Right lobe of liver (tissue), 6 donors: ENCODE data around the gene LRBA. TPM values are rescaled to one million over a fixed set of nuclear protein-coding genes. Genes with fewer than 3 reads are reported as not detected.

Experiments
- ATAC-seq, 4 donors: fragments of 200-7000 bp; cut with Tn5 transposase; one replicate each; pipeline ENCODE4 v1.9.1; 2020; ENCODE audit warnings: mild to moderate bottlenecking in 4 of 4, moderate library complexity in 4 of 4
- DNase-seq, 3 donors: peaks; one replicate each; pipeline ENCODE4 v3.0.0-alpha.2; 2020
- H3K27ac ChIP-seq, 3 donors: fragments of 200-600 bp; one replicate each; pipeline ENCODE4 v1.8.0; 2022
- H3K27me3 ChIP-seq, 2 donors: fragments of 200-600 bp; one replicate each; pipeline ENCODE4 v1.8.0; 2022
- H3K36me3 ChIP-seq, 4 donors: fragments of 200-600 bp; sonication (generic) in 1 of 4; one replicate each; pipeline versions ENCODE4 v1.5.1 to v1.8.0; 2017 to 2022; ENCODE audit warnings: control low read depth in 1 of 4
- H3K4me1 ChIP-seq, 4 donors: fragments of 200-600 bp; sonication (generic) in 1 of 4; one replicate each; pipeline versions ENCODE4 v1.5.1 to v1.8.0; 2017 to 2022; ENCODE audit warnings: control low read depth in 1 of 4
- H3K4me3 ChIP-seq, 3 donors: fragments of 200-600 bp; one replicate each; pipeline ENCODE4 v1.8.0; 2022
- H3K9me3 ChIP-seq, 4 donors: fragments of 200-600 bp; sonication (generic) in 1 of 4; one replicate each; pipeline versions ENCODE4 v1.5.1 to v1.8.0; 2017 to 2022; ENCODE audit warnings: control low read depth in 1 of 4
- CTCF ChIP-seq, 4 donors: fragments of 200-600 bp in 3 of 4; fragments of 450-650 bp in 1 of 4; IDR thresholded peaks; one replicate each; pipeline versions ENCODE4 v1.5.1 to v1.8.0; 2016 to 2022; ENCODE audit warnings: antibody characterized with exemption in 4 of 4, mild to moderate bottlenecking in 2 of 4
- POLR2A ChIP-seq: fragments of 450-650 bp; IDR thresholded peaks from one replicate; pipeline ENCODE4 v1.6.1; 2017; ENCODE audit warnings: antibody characterized with exemption, mild to moderate bottlenecking
- WGBS: methylation state at CpG from one replicate; pipeline ENCODE4 v1.1.6; 2018; ENCODE audit warnings: low coverage, low lambda C conversion rate; ENCODE audit not compliant: insufficient coverage; ENCODE audit errors: missing lambda C conversion rate; 5-methylcytosine and 5-hydroxymethylcytosine counted together
- intact Hi-C, 2 donors: fragments of 100-400 bp; cut with DNase I; formaldehyde crosslinking; loops; one replicate each; pipeline versions ENCODE4 v1.11.2 to v1.14.1; 2022
- total RNA-seq, 6 experiments: library from RNA; depleted of rRNA in 2 of 6; stranded (reverse); fragments of >200 nt in 2 of 6; fragmentation: NEBNext Ultra II Directional in 3 of 6; extraction: Animal tissue kit (Norgen Biotek cat#: 25700) in 3 of 6; gene quantifications; one replicate each; pipeline versions ENCODE4 v1.1.0 to v1.2.4, GENCODE V29; 2016 to 2023
- donor health status: DM: no; HTN: yes; CAD: no.
- donor health status: DM: no; HTN: no; CAD: no.
- donor health status: DM: no; HTN: no; CAD: no.
- donor health status: DM: no; HTN: yes; CAD: no.
- donor health status: DM: no; HTN: yes; CAD: no.

The LRBA gene
- total RNA-seq, 6 experiments from 2014 or later = 18.9 to 48.1 (median 24.5) TPM

GRCh38 chr4:150235317-150235716, 779.8 kb downstream of the LRBA start:
- Histone ChIP-seq H3K9me3 (no peaks in the 10 kb centered on the region), H3K27me3 (no peaks in the 10 kb centered on the region), H3K4me1 (peaks cover 0 to 15% (median 6%) of the 10 kb centered on the region in 4 donors), H3K4me3 (no peak overlapping the region), H3K27ac (no peak overlapping the region), H3K36me3 (no peaks in the 10 kb centered on the region)
- TF ChIP-seq POLR2A (no peak), CTCF (IDR thresholded peaks at IDR 0.05) (no peak)
- 72% methylated on average over 5 of the region's 5 CpGs for WGBS
- intact Hi-C loops = no loop called here
- ATAC-seq = no peak
- no peak for DNase-seq

- H3K36me3 ChIP-seq = no peaks in the 10 kb centered on the region
- no peak for ATAC-seq
- WGBS = 78% methylated on average over 5 of the region's 5 CpGs
- H3K4me1 ChIP-seq = peaks cover 0 to 15% (median 6%) of the 10 kb centered on the region in 4 donors
- no peaks in the 10 kb centered on the region for H3K27me3 ChIP-seq
- no peak for TF ChIP-seq POLR2A
- TF ChIP-seq CTCF (IDR thresholded peaks at IDR 0.05) = no peak
- no peak overlapping the region for H3K27ac ChIP-seq
- intact Hi-C loops = no loop called here
- no peaks in the 10 kb centered on the region for H3K9me3 ChIP-seq
- no peak for DNase-seq
- H3K4me3 ChIP-seq = no peak overlapping the region
These were observed 780.8 kb downstream of the LRBA start for GRCh38 chr4:150234246-150234645.

DNA sequence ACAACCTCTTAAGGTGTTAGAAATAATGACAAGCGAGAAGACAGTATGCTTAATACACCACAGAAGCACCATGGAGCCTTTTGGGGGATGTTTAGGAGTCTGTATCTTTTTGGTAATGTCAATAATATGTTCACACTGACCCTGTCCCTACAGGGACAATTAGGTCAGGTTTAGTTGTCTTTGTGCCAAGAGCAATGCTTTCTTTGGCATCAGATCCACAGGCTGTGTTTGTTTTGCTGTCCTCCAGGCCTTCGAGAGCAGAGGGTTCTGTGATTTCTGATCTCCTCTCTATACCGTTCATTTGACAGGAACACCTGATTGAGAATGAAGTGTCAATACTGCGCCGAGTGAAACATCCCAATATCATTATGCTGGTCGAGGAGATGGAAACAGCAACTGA, 783.1 kb downstream of the LRBA start:
- 19% methylated on average over 6 of the region's 6 CpGs for WGBS
- H3K9me3 ChIP-seq = no peaks in the 10 kb centered on the region
- no peaks in the 10 kb centered on the region for H3K27me3 ChIP-seq
- TF ChIP-seq POLR2A (no peak), CTCF (IDR thresholded peaks at IDR 0.05) (no peak)
- no peaks in the 10 kb centered on the region for H3K36me3 ChIP-seq
- DNase-seq (peak in 1 of 3 donors; percentile 65), ATAC-seq (peak; percentile 93 to 97 (median 96))
- no peak overlapping the region for H3K27ac ChIP-seq
- H3K4me1 ChIP-seq = peaks cover 0 to 15% (median 6%) of the 10 kb centered on the region in 4 donors
- H3K4me3 ChIP-seq = no peak overlapping the region
- intact Hi-C loops = no loop called here

- no peaks in the 10 kb centered on the region for H3K36me3 ChIP-seq
- no peak for TF ChIP-seq CTCF (IDR thresholded peaks at IDR 0.05)
- no peak for TF ChIP-seq POLR2A
- no peaks in the 10 kb centered on the region for H3K9me3 ChIP-seq
- DNase-seq (no peak), ATAC-seq (peak in 3 of 4 donors; percentile 33 to 44 (median 38))
- H3K27ac ChIP-seq = no peak overlapping the region
- WGBS = 62% methylated on average over 4 of the region's 4 CpGs
- intact Hi-C loops = no loop called here
- H3K4me1 ChIP-seq = peaks cover 0 to 15% (median 6%) of the 10 kb centered on the region in 4 donors
- H3K27me3 ChIP-seq = no peaks in the 10 kb centered on the region
- no peak overlapping the region for H3K4me3 ChIP-seq
These were observed 783.8 kb downstream of the LRBA start for GRCh38 chr4:150231107-150231770.
